HCT116 (cell line): ENCODE results near the gene NGEF. TPM values are rescaled to one million over a fixed set of nuclear protein-coding genes. Genes with fewer than 3 reads are reported as not detected.

Experiments
- ATAC-seq: fragments of 200-7000 bp; cut with Tn5 transposase; 2 replicates; pipeline ENCODE4 v1.9.1; 2020; ENCODE audit warnings: mild to moderate bottlenecking, moderate library complexity
- BruUV-seq: library from RNA; stranded (reverse); fragments of 400-500 nt; replicated peaks from 2 replicates; lab custom pipeline; 2021; lab: Mats Ljungman, UMichigan
- CTCF ChIA-PET: fragments of 300-600 bp; sonication (Branson Sonifier 250); formaldehyde crosslinking; loops from one replicate; lab custom pipeline; 2021; ENCODE audit warnings: antibody characterized with exemption; lab: Charles Lee
- POLR2A ChIA-PET: fragments of 300-600, 350-600 bp; sonication (Branson Sonifier 250); formaldehyde crosslinking; loops from one replicate; lab custom pipeline; 2021; ENCODE audit warnings: antibody characterized with exemption; lab: Charles Lee
- RAD21 ChIA-PET, 2 experiments: fragments of 300-600 bp; sonication (Branson Sonifier 250); formaldehyde crosslinking; loops; one replicate each; lab custom pipeline; 2023; ENCODE audit warnings: low total read pairs in 2 of 2; ENCODE audit not compliant: uncharacterized antibody in 2 of 2, unreplicated experiment in 2 of 2, low non-redundant PET in 1 of 2; lab: Charles Lee
- DNase-seq: peaks from one replicate; pipeline ENCODE4 v3.0.0-alpha.2; 2010; ENCODE audit warnings: low read depth, low spot score
- H2AFZ ChIP-seq: fragments of 200-600 bp; shearing (Covaris generic), sonication (generic); 2 replicates; pipeline ENCODE4 v1.6.1; 2017; ENCODE audit warnings: low read depth, mixed run types, mixed read lengths, antibody characterized with exemption, low read length; ENCODE audit not compliant: poor library complexity, severe bottlenecking
- H3K27ac ChIP-seq: 2 replicates; pipeline ENCODE4 v1.5.1; 2012; ENCODE audit warnings: low read depth, low read length
- H3K27me3 ChIP-seq: fragments of 200-600 bp; sonication (generic); 2 replicates; pipeline ENCODE4 v1.6.1; 2016; ENCODE audit warnings: mixed run types, low read length, mixed read lengths; ENCODE audit not compliant: insufficient read depth
- H3K36me3 ChIP-seq, 2 experiments: fragments of 200-500 bp in 1 of 2; fragments of 200-600 bp in 1 of 2; sonication (Bioruptor generic) in 1 of 2; sonication (generic) in 1 of 2; 2 replicates each; pipeline versions ENCODE4 v1.5.1 to v1.6.1; 2014 to 2016; ENCODE audit warnings: low read length in 2 of 2, inconsistent platforms in 1 of 2, mixed read lengths in 1 of 2, mixed run types in 1 of 2; ENCODE audit not compliant: insufficient read depth in 2 of 2, control insufficient read depth in 1 of 2
- H3K4me1 ChIP-seq, 2 experiments: fragments of 200-600 bp in 1 of 2; sonication (generic) in 1 of 2; 2 replicates each; pipeline versions ENCODE4 v1.5.1 to v1.6.1; 2012 to 2017; ENCODE audit warnings: low read length in 2 of 2, inconsistent platforms in 1 of 2, mild to moderate bottlenecking in 1 of 2, mixed read lengths in 1 of 2, mixed run types in 1 of 2, moderate library complexity in 1 of 2; ENCODE audit not compliant: insufficient read depth in 2 of 2, control insufficient read depth in 1 of 2
- H3K4me2 ChIP-seq: fragments of 200-600 bp; sonication (generic); 2 replicates; pipeline ENCODE4 v1.6.1; 2017; ENCODE audit warnings: mixed run types, low read length, mixed read lengths
- H3K4me3 ChIP-seq, 2 experiments: fragments of 200-600 bp in 1 of 2; sonication (generic) in 1 of 2; replicated peaks in 1 of 2; 2 replicates each; pipeline ENCODE4 v1.5.1; 2011 to 2016; ENCODE audit warnings: low read length in 2 of 2, control low read depth in 1 of 2, low read depth in 1 of 2, mild to moderate bottlenecking in 1 of 2, mixed read lengths in 1 of 2, mixed run types in 1 of 2
- H3K79me2 ChIP-seq: fragments of 200-600 bp; sonication (generic); 2 replicates; pipeline ENCODE4 v1.6.1; 2017; ENCODE audit warnings: mild to moderate bottlenecking, mixed run types, low read length, moderate library complexity, mixed read lengths; ENCODE audit not compliant: insufficient read depth
- H3K9ac ChIP-seq: fragments of 200-600 bp; sonication (generic); 2 replicates; pipeline ENCODE4 v1.6.1; 2016; ENCODE audit warnings: low read length, mixed read lengths
- H3K9me2 ChIP-seq: fragments of 200-600 bp; sonication (generic), shearing (Covaris generic); 2 replicates; pipeline ENCODE4 v1.6.1; 2017; ENCODE audit warnings: mixed run types, mild to moderate bottlenecking, moderate library complexity; ENCODE audit not compliant: insufficient read depth
- H3K9me3 ChIP-seq, 2 experiments: fragments of 200-500 bp in 1 of 2; fragments of 200-600 bp in 1 of 2; sonication (Bioruptor generic) in 1 of 2; sonication (generic) in 1 of 2; 2 replicates each; pipeline ENCODE4 v1.6.1; 2014 to 2017; ENCODE audit warnings: low read length in 2 of 2, mixed read lengths in 2 of 2, inconsistent platforms in 1 of 2, low read depth in 1 of 2, mild to moderate bottlenecking in 1 of 2, mixed run types in 1 of 2, moderate library complexity in 1 of 2; ENCODE audit not compliant: control insufficient read depth in 1 of 2, insufficient read depth in 1 of 2
- H4K20me1 ChIP-seq: fragments of 200-600 bp; sonication (generic), shearing (Covaris generic); 2 replicates; pipeline ENCODE4 v1.6.1; 2017; ENCODE audit warnings: mixed run types, mild to moderate bottlenecking, moderate library complexity; ENCODE audit not compliant: insufficient read depth
- CBX3 ChIP-seq: IDR thresholded peaks from 2 replicates; pipeline ENCODE4 v1.6.1; 2012; ENCODE audit warnings: low read depth
- EGR1 ChIP-seq: IDR thresholded peaks from 2 replicates; pipeline ENCODE4 v1.6.1; 2012; ENCODE audit warnings: low read depth
- ELF1 ChIP-seq: IDR thresholded peaks from 2 replicates; pipeline ENCODE4 v1.6.1; 2012; ENCODE audit warnings: low read depth, borderline replicate concordance
- FOSL1 ChIP-seq: IDR thresholded peaks from 2 replicates; pipeline ENCODE4 v1.6.1; 2012; ENCODE audit warnings: low read depth
- POLR2AphosphoS5 ChIP-seq: IDR thresholded peaks from 2 replicates; pipeline ENCODE4 v1.6.1; 2011; ENCODE audit warnings: mild to moderate bottlenecking, low read depth, low read length, moderate library complexity
- RAD21 ChIP-seq: IDR thresholded peaks from 2 replicates; pipeline ENCODE4 v1.6.1; 2012; ENCODE audit warnings: low read depth, mild to moderate bottlenecking
- SIN3A ChIP-seq: IDR thresholded peaks from 2 replicates; pipeline ENCODE4 v1.6.1; 2012; ENCODE audit warnings: low read depth
- SRF ChIP-seq: IDR thresholded peaks from 2 replicates; pipeline ENCODE4 v1.6.1; 2012; ENCODE audit warnings: low read depth
- TCF7L2 ChIP-seq: IDR thresholded peaks from 2 replicates; pipeline ENCODE4 v1.7.0; 2011; ENCODE audit warnings: borderline replicate concordance, inconsistent platforms; ENCODE audit not compliant: insufficient read depth, insufficient read length; ENCODE audit errors: extremely low read depth
- ZFX ChIP-seq: fragments of 450-650 bp; IDR thresholded peaks from 2 replicates; pipeline ENCODE4 v1.6.1; 2017
- intact Hi-C: fragments of 100-400 bp; cut with micrococcal nuclease; formaldehyde crosslinking; loops from 2 replicates; pipeline ENCODE4 v1.10.0; 2022
- total RNA-seq: library from RNA; stranded (reverse); gene quantifications from one replicate; pipeline ENCODE4 v1.2.1, GENCODE V29; 2021; ENCODE audit not compliant: unreplicated experiment
- TF ChIP-seq, protein P1 (sequence below), 3 experiments: fragments of 200-600 bp in 1 of 3; sonication (generic) in 1 of 3; IDR thresholded peaks in 2 of 3; conservative IDR thresholded peaks in 1 of 3; 2 replicates each; pipeline ENCODE4 v1.5.1; 2012 to 2017; ENCODE audit warnings: low read depth in 2 of 3, low read length in 2 of 3, antibody characterized with exemption in 1 of 3, borderline replicate concordance in 1 of 3, control low read depth in 1 of 3, mild to moderate bottlenecking in 1 of 3, mixed read lengths in 1 of 3, mixed run types in 1 of 3, moderate library complexity in 1 of 3; ENCODE audit not compliant: insufficient read depth in 1 of 3
- TF ChIP-seq, protein P2 (sequence below): IDR thresholded peaks from 2 replicates; pipeline ENCODE4 v1.6.1; 2012

Gene NGEF
- total RNA-seq, 1 experiment from 2014 or later = 12.6 TPM

DNA sequence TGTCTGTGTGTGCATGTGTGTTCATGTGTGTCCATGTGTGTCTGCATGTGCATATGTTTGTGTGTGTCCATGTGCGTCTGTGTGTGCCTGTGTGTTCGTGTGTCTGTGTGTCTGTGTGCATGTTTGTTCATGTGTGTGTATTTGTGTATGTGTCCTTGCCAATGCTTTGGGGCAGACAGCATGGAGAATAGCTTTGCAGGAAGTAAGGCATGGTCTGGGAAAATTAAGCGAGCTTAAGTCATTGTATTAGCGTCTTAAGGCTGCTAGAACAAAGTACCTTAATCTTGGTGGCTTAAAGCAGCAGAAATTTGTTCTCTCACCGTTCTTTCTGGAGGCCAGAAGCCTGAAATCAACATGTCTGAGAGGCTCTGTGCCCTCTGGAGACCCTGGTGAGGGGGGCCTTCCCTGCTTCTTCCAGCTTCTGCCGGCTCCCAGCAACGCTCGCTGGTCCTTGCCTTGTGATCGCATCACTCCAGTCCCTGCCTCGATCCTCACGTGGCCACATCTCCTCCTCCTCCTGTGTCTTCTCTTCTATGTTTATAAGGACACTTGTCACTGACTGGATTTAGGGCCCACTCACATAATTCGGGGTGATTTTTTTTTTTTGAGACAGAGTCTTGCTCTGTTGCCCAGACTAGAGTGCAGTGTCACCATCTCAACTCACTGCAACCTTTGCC lies 23.2 kb upstream of the NGEF start:
- no peak for ATAC-seq
- Histone ChIP-seq H3K27me3 (no peaks in the 10 kb centered on the region), H3K9me3 (peaks cover 0 to 4% of the 10 kb centered on the region in 2 experiments; a peak in 1 of 4 replicates), H3K4me2 (no peak overlapping the region), H3K9me2 (no peaks in the 10 kb centered on the region), H3K4me3 (no peak overlapping the region), H3K4me1 (peaks cover 0 to 12% of the 10 kb centered on the region in 2 experiments; a peak in 2 of 4 replicates), H3K27ac (no peak overlapping the region), H2AFZ (no peak overlapping the region), H4K20me1 (no peaks in the 10 kb centered on the region), H3K79me2 (no peaks in the 10 kb centered on the region), H3K36me3 (no peaks in the 10 kb centered on the region), H3K9ac (no peak overlapping the region)
- no TSS peak for BruUV-seq
- RAD21 ChIA-PET = no interaction called here
- CTCF ChIA-PET = no interaction called here
- no peak for DNase-seq
- intact Hi-C loops = no loop called here
- POLR2A ChIA-PET = no interaction called here
- no peak for TF ChIP-seq SRF
- no peak for TF ChIP-seq POLR2AphosphoS5
- no peak for TF ChIP-seq ZFX
- TF ChIP-seq, protein P1, sequence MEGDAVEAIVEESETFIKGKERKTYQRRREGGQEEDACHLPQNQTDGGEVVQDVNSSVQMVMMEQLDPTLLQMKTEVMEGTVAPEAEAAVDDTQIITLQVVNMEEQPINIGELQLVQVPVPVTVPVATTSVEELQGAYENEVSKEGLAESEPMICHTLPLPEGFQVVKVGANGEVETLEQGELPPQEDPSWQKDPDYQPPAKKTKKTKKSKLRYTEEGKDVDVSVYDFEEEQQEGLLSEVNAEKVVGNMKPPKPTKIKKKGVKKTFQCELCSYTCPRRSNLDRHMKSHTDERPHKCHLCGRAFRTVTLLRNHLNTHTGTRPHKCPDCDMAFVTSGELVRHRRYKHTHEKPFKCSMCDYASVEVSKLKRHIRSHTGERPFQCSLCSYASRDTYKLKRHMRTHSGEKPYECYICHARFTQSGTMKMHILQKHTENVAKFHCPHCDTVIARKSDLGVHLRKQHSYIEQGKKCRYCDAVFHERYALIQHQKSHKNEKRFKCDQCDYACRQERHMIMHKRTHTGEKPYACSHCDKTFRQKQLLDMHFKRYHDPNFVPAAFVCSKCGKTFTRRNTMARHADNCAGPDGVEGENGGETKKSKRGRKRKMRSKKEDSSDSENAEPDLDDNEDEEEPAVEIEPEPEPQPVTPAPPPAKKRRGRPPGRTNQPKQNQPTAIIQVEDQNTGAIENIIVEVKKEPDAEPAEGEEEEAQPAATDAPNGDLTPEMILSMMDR (IDR thresholded peaks at IDR 0.05 in 2 of 3, conservative IDR thresholded peaks at IDR 0.05 in 1 of 3; ENCODE audit: borderline replicate concordance in 1 of 3, insufficient read depth in 1 of 3, low read depth in 2 of 3, low read length in 2 of 3) = no peak
- no peak for TF ChIP-seq FOSL1
- no peak for TF ChIP-seq TCF7L2
- no peak for TF ChIP-seq EGR1
- no peak for TF ChIP-seq SIN3A
- TF ChIP-seq, protein P2, sequence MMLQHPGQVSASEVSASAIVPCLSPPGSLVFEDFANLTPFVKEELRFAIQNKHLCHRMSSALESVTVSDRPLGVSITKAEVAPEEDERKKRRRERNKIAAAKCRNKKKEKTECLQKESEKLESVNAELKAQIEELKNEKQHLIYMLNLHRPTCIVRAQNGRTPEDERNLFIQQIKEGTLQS = no peak
- TF ChIP-seq ELF1 = no peak
- no peak for TF ChIP-seq RAD21
- no peak for TF ChIP-seq CBX3
